Glomerular visceral epithelial cell (primary cell): ENCODE data around the gene CCNO.

Experiments
- DNase-seq: peaks from one replicate; pipeline ENCODE4 v3.0.0-alpha.2; 2016; ENCODE audit errors: extremely low spot score

The CCNO gene

GRCh38 chr5:55222985-55223811, 10.2 kb downstream of the CCNO start:
- no peak for DNase-seq

GRCh38 chr5:55222092-55222984, 11.1 kb downstream of the CCNO start:
- DNase-seq, result no peak

GRCh38 chr5:55220433-55221185, 12.8 kb downstream of the CCNO start:
- no peak for DNase-seq

- DNase-seq, result no peak
These were observed 13.6 kb downstream of the CCNO start for GRCh38 chr5:55219770-55220169.

GRCh38 chr5:55218967-55219366, 14.4 kb downstream of the CCNO start:
- no peak for DNase-seq

- DNase-seq, result no peak
These were observed 22.1 kb downstream of the CCNO start for GRCh38 chr5:55211184-55211874.

GRCh38 chr5:55205001-55205400, 28.4 kb downstream of the CCNO start:
- no peak for DNase-seq

GRCh38 chr5:55191165-55191564, 42.2 kb downstream of the CCNO start:
- no peak for DNase-seq

GRCh38 chr5:55188656-55189540, 44.5 kb downstream of the CCNO start:
- no peak for DNase-seq

GRCh38 chr5:55187370-55187769, 46.0 kb downstream of the CCNO start:
- DNase-seq, result peak; percentile 16
